Suprapubic skin (tissue), 4 donors: ENCODE data around the gene KCNA4. TPM values are rescaled to one million over a fixed set of nuclear protein-coding genes. Genes with fewer than 3 reads are reported as not detected.

Experiments used
- DNase-seq, 2 donors: peaks; one replicate each; pipeline ENCODE4 v3.0.0-alpha.2; 2019; ENCODE audit warnings: low spot score in 2 of 2
- H3K27ac ChIP-seq: fragments of 200-600 bp; sonication (generic); one replicate; pipeline ENCODE4 v1.5.1; 2019
- H3K27me3 ChIP-seq: fragments of 200-600 bp; sonication (generic); one replicate; pipeline ENCODE4 v1.5.1; 2019
- H3K36me3 ChIP-seq: fragments of 200-600 bp; sonication (generic); one replicate; pipeline ENCODE4 v1.5.1; 2019
- H3K4me1 ChIP-seq: fragments of 200-600 bp; sonication (generic); one replicate; pipeline ENCODE4 v1.5.1; 2019
- H3K4me3 ChIP-seq: fragments of 200-600 bp; sonication (generic); one replicate; pipeline ENCODE4 v1.5.1; 2019; ENCODE audit warnings: mild to moderate bottlenecking
- H3K9me3 ChIP-seq: fragments of 200-600 bp; sonication (generic); one replicate; pipeline ENCODE4 v1.5.1; 2019
- EP300 ChIP-seq: sonication (generic); formaldehyde crosslinking; IDR thresholded peaks from one replicate; pipeline ENCODE4 v1.6.1; 2017; ENCODE audit warnings: antibody characterized with exemption
- POLR2A ChIP-seq, 2 donors: fragments of 450-650 bp; IDR thresholded peaks; one replicate each; pipeline ENCODE4 v1.6.1; 2017; ENCODE audit warnings: antibody characterized with exemption in 2 of 2, mild to moderate bottlenecking in 2 of 2, moderate library complexity in 2 of 2
- POLR2AphosphoS5 ChIP-seq, 3 donors: sonication (generic); formaldehyde crosslinking; IDR thresholded peaks; one replicate each; pipeline ENCODE4 v1.6.1; 2017; ENCODE audit warnings: antibody characterized with exemption in 3 of 3
- WGBS: methylation state at CpG from one replicate; pipeline ENCODE4 v1.1.5; 2018; 5-methylcytosine and 5-hydroxymethylcytosine counted together
- total RNA-seq, 4 donors: library from RNA; depleted of rRNA; stranded (reverse); fragments of >200 nt; gene quantifications; one replicate each; pipeline ENCODE4 v1.1.0, GENCODE V29; 2016
- TF ChIP-seq, protein P1 (sequence below), 2 donors: fragments of 200-600 bp in 1 of 2; fragments of 450-650 bp in 1 of 2; sonication (generic) in 1 of 2; IDR thresholded peaks; one replicate each; pipeline ENCODE4 v1.5.1; 2016 to 2019; ENCODE audit warnings: antibody characterized with exemption in 2 of 2, mild to moderate bottlenecking in 1 of 2, moderate library complexity in 1 of 2

The KCNA4 gene
- total RNA-seq, 4 donors from 2014 or later: 0.16 to 0.95 (median 0.45) TPM

- Histone ChIP-seq H3K4me3 (no peak overlapping the region), H3K36me3 (no peaks in the 10 kb centered on the region), H3K27me3 (no peaks in the 10 kb centered on the region), H3K27ac (no peak overlapping the region), H3K4me1 (no peaks in the 10 kb centered on the region), H3K9me3 (no peaks in the 10 kb centered on the region)
- WGBS: 32% methylated on average over 2 of the region's 2 CpGs
- DNase-seq: no peak
- TF ChIP-seq POLR2AphosphoS5 (IDR thresholded peaks at IDR 0.05): no peak
- TF ChIP-seq, protein P1, sequence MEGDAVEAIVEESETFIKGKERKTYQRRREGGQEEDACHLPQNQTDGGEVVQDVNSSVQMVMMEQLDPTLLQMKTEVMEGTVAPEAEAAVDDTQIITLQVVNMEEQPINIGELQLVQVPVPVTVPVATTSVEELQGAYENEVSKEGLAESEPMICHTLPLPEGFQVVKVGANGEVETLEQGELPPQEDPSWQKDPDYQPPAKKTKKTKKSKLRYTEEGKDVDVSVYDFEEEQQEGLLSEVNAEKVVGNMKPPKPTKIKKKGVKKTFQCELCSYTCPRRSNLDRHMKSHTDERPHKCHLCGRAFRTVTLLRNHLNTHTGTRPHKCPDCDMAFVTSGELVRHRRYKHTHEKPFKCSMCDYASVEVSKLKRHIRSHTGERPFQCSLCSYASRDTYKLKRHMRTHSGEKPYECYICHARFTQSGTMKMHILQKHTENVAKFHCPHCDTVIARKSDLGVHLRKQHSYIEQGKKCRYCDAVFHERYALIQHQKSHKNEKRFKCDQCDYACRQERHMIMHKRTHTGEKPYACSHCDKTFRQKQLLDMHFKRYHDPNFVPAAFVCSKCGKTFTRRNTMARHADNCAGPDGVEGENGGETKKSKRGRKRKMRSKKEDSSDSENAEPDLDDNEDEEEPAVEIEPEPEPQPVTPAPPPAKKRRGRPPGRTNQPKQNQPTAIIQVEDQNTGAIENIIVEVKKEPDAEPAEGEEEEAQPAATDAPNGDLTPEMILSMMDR (IDR thresholded peaks at IDR 0.05): no peak
- TF ChIP-seq POLR2A (IDR thresholded peaks at IDR 0.05): no peak
- TF ChIP-seq EP300: no peak
Measured at GRCh38 chr11:29963036-29963435, 53.8 kb downstream of the KCNA4 start.

DNA sequence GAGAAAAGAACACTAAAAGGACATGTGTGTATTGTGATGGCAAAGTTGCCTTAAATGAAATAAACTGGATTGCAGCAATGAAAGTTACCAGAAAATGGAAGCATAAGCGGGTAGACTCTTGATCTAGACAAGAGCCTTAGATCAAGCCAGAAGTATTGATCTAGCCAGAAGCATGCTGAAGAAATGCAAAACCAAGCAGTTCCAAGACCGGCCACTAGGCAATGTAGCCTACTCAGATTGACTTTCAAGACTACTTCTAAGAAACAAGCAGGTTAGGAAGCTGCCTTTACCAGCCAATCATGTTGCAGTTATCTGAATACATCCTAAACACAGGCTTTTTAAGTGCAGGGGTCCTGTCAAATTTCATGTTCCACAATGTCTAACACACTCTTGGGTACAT lies 54.6 kb downstream of the KCNA4 start:
- 75% methylated on average over 2 of the region's 2 CpGs for WGBS

More for the DNA sequence above, 54.6 kb downstream of the KCNA4 start:
- Histone ChIP-seq H3K27ac (no peak overlapping the region), H3K9me3 (no peaks in the 10 kb centered on the region), H3K4me1 (no peaks in the 10 kb centered on the region), H3K27me3 (no peaks in the 10 kb centered on the region), H3K4me3 (no peak overlapping the region), H3K36me3 (no peaks in the 10 kb centered on the region)
- no peak for DNase-seq
- no peak for TF ChIP-seq EP300
- no peak for TF ChIP-seq POLR2A (IDR thresholded peaks at IDR 0.05)
- no peak for TF ChIP-seq POLR2AphosphoS5 (IDR thresholded peaks at IDR 0.05)
- TF ChIP-seq, protein P1 (IDR thresholded peaks at IDR 0.05): no peak

Other genes with a start within 250 kb of the KCNA4 start
- gene FSHB, start 214.0 kb upstream of the KCNA4 start, total RNA-seq: not detected